ENCODE measurements around the gene UGT1A10.
A peak's percentile ranks its signal among the peaks of the same experiment; 100 is the strongest.
"Not testable (repeated sequence)": the region's sequence is repeated elsewhere in the genome, so short reads cannot be mapped to it uniquely, and the experiment has no call there.

The UGT1A10 gene

DNA sequence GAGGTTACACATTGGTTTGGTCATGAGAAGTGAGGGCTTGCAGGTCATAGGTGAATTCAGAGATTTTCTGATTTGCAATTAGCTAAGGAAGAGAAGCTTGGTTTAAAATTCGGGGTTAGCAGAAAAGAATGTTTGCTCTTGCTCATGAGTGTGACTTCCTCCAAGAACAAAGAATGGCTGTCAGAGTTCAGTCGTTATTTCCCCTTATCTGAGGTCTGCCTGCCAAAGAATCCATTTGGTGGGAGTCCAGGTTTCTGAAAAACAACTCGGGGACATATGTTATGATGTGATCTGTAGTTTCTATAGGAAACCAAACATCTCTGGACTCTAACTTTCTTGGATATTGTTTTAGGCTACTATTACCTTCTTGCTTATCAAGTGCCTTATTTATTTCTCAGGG is 53.3 kb downstream of the UGT1A10 start:
- H3K4me3 ChIP-seq (ENCODE audit: low read depth, low read length): no peak overlapping the region
- no peak for DNase-seq (ENCODE audit: low read depth)

GRCh38 chr2:233690444-233690843 is 54.2 kb downstream of the UGT1A10 start:
- no peak overlapping the region for H3K4me3 ChIP-seq (ENCODE audit: low read depth, low read length)

GRCh38 chr2:233691443-233692433 is 55.5 kb downstream of the UGT1A10 start:
- no peak for DNase-seq (ENCODE audit: low read depth)
- H3K4me3 ChIP-seq (ENCODE audit: low read depth, low read length): no peak overlapping the region

More at GRCh38 chr2:233690444-233690843, 54.2 kb downstream of the UGT1A10 start:
- no peak for DNase-seq (ENCODE audit: low read depth)

GRCh38 chr2:233692648-233693047 is 56.4 kb downstream of the UGT1A10 start, which contains the start of gene UGT1A6:
TSS of gene UGT1A6 (plus strand) at chr2:233692890. CDS start at chr2:233693005, 115 bp downstream.
- H3K4me3 ChIP-seq (ENCODE audit: low read depth, low read length): no peak within 1 kb of the TSS
- DNase-seq (ENCODE audit: low read depth): no peak

DNA sequence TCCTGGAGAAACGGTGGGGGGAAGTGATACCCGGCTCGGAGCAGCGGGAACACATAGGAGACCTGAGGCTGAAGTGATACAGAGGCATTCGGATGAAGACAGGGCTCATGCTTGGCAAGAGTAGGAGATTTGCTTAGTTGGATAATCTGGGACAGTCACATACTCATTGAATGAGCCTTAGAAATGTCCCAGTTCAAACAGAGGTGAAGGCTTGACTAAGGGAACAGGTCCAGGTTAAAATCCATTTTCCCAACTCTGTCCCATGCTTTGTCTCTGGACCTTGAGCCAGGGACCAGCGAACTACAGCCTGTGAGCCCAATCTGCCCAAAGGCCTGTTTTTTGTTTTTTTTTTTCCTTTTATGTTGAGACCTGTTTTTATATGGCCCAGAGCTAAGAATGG is 57.7 kb downstream of the UGT1A10 start:
- DNase-seq (ENCODE audit: low read depth): no peak
- H3K4me3 ChIP-seq (ENCODE audit: low read depth, low read length): no peak overlapping the region

DNA sequence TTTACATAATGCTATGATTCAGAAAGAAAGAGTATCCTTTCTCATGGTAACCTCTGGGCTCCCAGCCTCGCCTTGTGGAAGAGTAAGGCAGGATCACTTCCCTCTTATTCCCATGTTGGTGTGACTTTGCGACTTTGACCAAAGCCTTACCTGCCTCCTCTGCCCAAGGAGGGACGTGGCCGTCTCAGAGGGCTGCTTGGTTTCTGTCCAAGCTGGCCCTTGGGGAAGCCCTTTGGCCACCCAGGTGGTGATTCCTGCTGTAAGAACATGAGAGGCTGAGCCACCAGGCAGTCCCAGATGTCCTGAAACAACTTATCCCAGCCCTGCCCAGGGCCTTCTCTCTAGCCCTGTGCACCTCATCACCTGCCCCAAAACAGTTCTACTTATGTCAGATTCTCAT is 62.5 kb downstream of the UGT1A10 start:
- DNase-seq (ENCODE audit: low read depth): no peak
- no peak overlapping the region for H3K4me3 ChIP-seq (ENCODE audit: low read depth, low read length)

DNA sequence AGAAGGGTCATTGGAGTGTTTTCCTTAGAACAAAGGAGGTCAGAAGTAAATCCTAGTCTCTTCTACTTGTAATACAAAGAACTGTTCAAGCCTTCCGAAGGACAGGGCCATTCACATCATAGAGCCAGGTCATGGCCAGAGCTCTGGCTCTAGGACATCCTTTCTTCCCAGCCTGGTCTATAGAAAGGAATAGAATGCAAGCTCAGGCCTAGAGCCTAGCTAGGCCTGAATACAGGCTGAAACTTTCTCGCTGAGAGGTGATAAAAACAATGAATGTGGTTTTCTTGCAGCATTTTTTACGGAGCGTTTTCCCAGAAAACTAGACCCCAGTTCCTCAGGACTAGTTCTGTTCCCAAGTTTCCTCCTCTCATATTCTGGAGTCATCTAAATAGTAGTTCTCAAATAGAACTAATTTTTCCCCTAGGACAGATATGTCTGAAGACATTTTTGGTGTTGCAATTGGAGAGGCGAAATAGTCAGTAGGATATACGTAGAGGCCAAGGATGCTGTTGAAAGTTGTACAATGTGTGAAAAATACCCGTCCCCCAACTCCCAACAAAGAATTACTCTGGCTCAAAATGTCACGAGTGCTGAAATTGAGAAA is 63.3 kb downstream of the UGT1A10 start:
- DNase-seq (ENCODE audit: low read depth): no peak
- H3K4me3 ChIP-seq (ENCODE audit: low read depth, low read length): no peak overlapping the region

- H3K4me3 ChIP-seq (ENCODE audit: low read depth, low read length): no peak overlapping the region
- no peak for DNase-seq (ENCODE audit: low read depth)
Measured at GRCh38 chr2:233700028-233700635, 63.9 kb downstream of the UGT1A10 start.

DNA sequence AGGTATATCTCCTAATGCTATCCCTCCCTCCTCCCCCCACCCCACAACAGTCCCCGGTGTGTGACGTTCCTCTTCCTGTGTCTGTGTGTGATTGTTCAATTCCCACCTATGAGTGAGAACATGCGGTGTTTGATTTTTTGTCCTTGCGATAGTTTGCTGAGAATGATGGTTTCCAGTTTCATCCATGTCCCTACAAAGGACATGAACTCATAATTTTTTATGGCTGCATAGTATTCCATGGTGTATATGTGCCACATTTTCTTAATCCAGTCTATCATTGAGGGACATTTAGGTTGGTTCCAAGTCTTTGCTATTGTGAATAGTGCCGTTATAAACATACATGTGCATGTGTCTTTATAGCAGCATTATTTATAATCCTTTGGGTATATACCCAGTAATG is 64.6 kb downstream of the UGT1A10 start:
- not testable (repeated sequence) for DNase-seq (ENCODE audit: low read depth); H3K4me3 ChIP-seq (ENCODE audit: low read depth, low read length)

DNA sequence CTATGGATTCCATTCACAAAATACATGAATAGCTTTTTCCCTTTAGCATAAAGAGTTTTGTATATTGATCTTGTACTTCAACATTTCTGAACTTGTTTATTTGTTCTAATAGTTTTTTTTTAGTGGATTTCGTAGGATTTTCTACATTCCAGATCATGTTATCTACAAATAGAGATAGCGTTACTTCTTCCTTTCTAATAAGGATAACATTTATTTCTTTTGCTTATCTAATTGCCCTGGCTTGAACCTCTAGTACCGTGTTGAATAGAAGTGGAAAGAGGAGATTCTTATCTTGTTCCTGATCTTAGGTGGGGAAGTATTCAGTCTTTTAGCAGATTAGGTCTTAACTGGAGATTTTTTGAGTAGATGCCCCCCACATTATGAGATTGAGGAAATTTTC is 66.0 kb downstream of the UGT1A10 start:
- H3K4me3 ChIP-seq (ENCODE audit: low read depth, low read length): no peak overlapping the region
- no peak for DNase-seq (ENCODE audit: low read depth)

- no peak overlapping the region for H3K4me3 ChIP-seq (ENCODE audit: low read depth, low read length)
- no peak for DNase-seq (ENCODE audit: low read depth)
Measured at GRCh38 chr2:233705911-233706506, 69.8 kb downstream of the UGT1A10 start.

GRCh38 chr2:233706720-233707119 is 70.5 kb downstream of the UGT1A10 start:
- DNase-seq (ENCODE audit: low read depth): peak; percentile 3

DNA sequence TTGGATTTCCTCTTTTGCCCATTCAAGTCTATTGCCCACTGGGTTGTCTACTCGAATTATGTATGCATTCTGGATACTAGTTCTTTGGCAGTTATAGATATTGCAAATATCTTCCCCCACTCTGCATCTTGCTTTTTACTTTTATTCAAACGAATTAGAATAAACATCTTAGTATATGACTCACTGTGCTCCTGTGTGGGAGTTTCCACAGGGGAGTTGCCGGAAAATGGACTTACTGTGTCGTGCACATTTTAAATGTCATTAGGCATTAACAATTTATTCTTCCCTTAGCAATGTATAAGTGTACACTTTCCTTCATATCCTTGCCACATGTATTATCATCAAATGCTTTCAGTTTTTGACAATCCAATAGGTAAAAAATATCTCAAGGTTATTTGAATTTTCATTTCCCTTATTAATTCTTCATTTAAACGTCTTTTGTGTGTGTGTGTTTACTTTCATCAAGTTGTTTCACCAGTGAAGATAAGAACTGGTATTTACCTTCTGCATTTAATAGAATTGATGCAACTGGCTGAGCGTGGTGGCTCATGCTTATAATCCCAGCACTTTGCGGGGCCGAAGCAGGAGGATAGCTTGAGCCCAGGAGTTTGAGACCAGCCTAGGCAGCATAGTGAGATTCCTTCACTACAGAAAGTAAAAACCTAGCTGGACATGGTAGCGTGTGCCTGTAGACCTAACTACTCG is 71.8 kb downstream of the UGT1A10 start:
- H3K4me3 ChIP-seq (ENCODE audit: low read depth, low read length): no peak overlapping the region
- DNase-seq (ENCODE audit: low read depth): peak; percentile 1

More at GRCh38 chr2:233706720-233707119, 70.5 kb downstream of the UGT1A10 start:
- no peak overlapping the region for H3K4me3 ChIP-seq (ENCODE audit: low read depth, low read length)

- no peak overlapping the region for H3K4me3 ChIP-seq (ENCODE audit: low read depth, low read length)
- no peak for DNase-seq (ENCODE audit: low read depth)
Measured at GRCh38 chr2:233708942-233709341, 72.7 kb downstream of the UGT1A10 start.

DNA sequence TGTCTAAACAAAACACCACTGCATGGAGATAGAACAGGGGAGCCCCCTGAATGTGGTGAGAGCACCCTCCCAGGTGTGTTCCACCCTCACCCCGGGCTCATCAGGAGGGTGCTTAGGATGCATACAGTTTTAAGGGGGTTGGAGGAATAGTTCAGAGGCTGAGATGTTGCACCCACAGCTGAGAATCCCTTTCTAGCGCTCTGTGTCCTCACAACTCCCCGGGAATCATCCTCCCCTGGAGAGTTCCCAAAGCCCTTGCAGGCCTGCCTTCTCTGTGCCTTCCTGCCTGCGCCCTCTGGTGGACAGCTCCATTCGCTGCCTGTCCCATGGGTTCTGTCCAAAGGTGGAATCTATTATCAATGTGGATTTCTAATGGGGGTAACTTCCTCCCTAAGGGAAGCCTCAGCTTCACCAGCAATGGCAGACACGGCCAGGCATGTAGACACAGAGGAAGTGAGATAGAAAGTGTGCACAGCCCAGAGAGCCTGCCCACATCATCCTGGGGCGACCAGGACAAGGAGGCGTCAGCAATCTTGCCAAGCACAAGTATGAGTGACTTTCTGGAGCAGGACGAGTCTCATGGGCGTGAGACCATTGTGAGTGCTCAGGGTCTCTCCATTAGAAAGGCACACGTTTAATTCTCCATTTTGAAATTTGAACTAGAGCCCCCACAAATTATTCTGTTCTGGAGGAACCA is 75.2 kb downstream of the UGT1A10 start:
- H3K4me3 ChIP-seq (ENCODE audit: low read depth, low read length): no peak overlapping the region
- peak; percentile 21 for DNase-seq (ENCODE audit: low read depth)

GRCh38 chr2:233712611-233713261 is 76.5 kb downstream of the UGT1A10 start, which contains the start of gene UGT1A5:
TSS of gene UGT1A5 (plus strand) at chr2:233712907. CDS start at chr2:233712992, 85 bp downstream.
- DNase-seq (ENCODE audit: low read depth): no peak
- no peak within 1 kb of the TSS for H3K4me3 ChIP-seq (ENCODE audit: low read depth, low read length)

GRCh38 chr2:233713262-233713615 is 77.0 kb downstream of the UGT1A10 start:
- H3K4me3 ChIP-seq (ENCODE audit: low read depth, low read length): no peak overlapping the region
- no peak for DNase-seq (ENCODE audit: low read depth)

- DNase-seq (ENCODE audit: low read depth): no peak
- H3K4me3 ChIP-seq (ENCODE audit: low read depth, low read length): no peak overlapping the region
Measured at GRCh38 chr2:233714121-233714520, 77.9 kb downstream of the UGT1A10 start.
